ENCODE results near the gene TBX4.
"Not testable (repeated sequence)": the region's sequence is repeated elsewhere in the genome, so short reads cannot be mapped to it uniquely, and the experiment has no call there.

Gene TBX4

DNA sequence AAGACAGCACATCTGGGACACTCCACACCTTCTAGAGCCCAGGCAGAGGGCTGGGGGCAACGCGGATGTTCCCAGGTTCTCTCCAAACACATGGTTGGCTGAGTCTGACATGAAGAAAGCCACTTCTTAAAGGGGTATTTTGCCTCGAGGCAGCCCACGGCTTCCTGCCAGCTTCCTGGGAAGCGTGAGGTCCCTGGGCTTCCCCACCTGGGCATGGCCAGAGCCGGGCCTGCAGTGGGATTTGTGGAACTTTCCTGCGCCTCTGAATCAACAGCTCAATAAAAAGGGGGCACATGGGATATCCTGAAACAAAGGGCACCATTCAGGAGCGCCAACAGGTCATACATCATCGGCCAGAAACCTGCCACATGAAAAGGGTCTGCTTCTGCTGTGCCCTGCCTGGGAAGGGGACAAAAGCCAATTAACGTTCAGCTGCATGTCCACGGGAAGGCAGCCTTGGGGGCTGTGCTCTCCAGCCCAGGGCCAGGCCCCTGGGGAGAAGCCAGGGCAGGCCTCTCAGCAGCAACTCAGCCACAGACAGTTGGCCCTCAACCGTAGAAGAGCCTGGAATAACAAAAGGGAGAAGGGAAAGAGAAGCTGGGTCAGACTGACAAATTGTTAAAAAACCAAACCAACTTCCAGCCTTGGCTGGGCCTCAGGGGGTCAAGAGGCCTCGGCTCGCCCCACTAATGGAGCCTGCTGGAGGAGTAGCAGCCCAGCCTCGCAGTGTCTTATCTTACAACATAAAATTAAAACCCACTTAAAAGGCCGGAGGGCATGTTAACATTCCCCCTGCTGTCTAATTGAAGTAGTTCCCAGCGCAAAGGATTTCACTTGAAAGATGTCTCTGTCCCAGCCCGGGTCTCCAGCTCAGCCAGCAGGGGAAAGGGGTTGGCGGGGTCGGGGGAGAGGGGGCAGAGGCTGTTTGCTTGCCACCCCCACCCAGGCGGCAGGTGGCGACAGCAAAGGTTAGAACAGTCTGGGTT is 34.2 kb downstream of the TBX4 start:
- no peak for DNase-seq

DNA sequence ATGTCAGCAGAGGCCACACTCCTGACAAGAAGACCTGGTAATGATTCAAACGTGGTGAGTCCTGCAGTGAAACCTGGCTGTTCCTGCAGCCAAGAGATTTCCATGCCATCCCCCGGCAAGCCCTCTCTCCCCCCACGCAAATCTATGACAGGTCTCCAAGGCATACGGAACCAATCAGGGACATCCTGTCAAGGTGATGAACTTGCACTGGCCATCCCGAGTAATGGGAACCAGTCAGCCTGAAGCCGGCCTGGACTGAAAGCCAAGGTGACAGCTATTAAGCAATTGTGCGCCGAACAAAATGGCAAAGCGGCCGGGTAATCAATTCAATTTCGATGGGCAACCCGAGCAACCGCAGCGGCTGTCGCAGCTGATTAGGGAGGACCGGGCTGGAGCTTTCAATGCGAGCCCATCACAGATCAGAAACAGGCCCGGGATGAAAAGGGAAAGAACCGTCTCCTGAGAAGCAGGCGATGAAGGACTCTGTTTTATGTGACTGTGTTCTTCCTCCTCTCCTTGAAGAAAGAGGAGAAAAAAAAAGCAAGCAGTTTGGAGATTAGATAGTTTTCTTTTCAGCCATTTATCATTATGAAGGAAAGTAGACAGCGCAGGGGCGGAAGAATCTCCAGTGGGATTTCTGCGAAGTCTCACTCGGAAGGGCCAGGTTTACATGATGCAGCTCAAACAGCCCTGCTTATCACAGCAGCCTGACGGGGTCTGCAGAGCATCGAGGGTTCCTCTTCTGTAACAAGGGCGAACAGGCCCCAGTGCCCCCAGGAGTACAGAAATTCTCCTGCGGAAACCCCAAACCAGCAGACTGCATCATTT is 35.2 kb downstream of the TBX4 start:
- no peak for DNase-seq

DNA sequence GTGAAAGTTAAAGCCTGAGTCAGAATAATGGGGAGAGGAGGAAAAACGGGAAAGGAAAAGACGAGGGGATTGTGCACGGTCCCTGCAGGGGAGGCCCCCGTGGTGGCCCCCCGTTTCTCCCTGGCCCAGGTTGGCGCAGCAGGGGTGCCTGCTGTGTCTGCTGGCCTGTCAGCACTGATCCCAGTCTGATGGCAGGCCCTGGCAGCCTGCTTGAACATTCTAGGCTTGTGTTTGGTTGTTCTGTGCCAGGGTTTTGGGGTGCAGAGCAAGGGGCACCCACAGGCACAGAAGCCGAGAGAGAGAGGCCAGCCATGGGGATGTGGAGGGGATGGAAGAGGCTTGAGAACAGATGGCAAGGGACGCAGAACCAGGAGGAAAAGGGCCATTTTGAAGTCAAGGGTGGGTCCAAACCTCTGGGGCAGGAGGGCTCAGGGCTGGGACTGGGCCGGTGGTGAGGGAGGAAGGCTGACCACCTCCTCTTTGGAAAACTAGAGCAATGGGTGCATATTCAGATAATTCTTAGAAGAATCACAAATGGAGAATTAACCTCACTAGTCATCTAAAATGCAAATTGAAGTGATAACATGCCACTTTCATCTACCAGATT is 35.9 kb downstream of the TBX4 start:
- DNase-seq = no peak

DNA sequence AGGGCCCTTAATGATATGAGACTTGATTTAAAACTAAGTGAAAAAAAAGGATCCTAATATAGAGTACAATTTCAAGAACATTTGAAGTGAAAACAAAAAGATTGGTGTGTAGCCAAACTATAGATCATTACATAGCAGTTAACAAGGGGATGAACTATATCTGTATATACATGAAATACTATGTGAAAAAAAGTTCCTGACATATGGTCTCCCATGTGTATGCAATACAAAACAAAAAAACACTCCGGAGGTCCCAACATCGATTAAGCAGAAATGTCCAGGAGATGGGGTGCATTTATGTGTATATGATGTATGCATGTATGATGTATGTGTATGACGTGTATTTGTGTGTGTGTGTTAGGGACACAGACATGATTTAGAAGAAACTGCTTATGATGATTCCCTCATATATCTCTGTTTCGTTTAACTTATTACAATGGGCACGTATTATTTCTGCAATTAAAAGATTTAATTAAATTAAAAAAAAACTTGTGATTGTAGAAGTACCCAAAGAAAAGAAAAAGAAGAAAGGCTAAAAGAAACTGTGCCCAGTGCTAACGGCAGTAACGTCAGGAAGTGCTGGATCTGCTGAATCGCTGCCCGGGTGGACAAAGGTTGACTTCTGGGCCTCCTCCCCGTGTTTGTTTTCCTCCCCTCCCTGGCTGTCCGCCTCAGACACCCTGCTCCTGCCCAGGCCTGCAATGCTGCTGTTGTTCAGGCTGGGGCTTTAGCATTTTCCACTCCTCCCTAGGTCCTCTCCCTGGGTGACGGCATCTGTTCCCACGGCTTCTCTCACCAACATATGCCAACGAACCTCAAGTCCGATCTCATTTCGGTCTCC is 36.9 kb downstream of the TBX4 start:
- DNase-seq = no peak

DNA sequence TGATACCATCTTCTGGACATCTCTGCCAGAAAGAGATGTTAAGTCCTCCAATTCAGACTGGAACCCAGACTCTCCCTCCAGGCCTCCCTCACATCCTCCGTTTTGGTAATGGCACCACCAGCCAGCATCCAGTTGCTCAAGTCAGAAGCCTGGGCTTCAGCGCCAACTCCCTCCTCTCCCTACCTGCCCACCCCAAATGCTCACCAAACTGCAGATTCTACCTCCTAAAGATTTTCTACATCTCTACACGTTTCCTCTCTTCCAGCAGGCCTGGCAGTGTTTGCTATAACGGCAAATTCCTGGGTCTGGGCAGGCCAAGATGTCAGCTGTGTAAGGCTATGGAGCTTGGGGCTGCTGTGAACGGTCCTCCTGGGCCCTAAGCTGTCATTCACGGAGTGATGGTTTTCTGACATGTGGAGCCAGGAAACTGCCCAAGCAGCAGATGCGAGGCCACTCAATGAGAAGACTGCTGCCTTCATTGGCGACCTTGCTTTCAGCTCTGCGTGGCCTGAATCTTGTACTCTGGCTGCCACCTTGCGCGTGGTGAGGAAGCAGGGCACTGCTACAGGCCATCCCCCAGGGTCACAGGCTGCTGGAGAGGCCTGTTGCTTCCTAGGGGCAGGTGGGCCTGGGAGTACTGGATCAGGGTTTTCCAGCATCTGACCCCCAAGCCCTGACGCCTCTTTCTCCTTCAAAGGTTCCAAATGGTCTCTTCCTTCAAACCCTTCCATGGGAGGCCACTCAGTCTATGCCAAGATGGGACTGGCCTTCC is 37.7 kb downstream of the TBX4 start:
- no peak for DNase-seq

DNA sequence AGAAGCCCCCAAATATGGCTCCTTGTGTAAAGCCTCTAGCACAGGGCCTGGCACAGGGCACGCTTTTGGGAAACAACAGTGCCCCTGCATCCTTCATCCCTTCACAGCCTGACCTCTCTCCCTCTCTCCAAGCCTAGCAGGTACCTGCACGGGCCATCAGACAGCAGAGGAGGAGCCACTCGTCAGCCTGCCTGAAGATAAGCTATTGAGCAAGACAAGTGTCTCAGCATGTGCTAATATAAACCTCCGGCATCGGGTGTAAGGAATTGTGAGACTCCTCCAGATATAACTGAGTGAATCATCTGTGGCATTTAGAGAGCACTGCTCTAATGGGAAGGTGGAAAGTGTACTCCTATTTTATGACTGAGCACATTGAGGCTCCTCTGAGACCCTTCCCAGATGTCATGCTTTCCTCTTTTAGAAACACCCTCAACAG is 38.3 kb downstream of the TBX4 start:
- DNase-seq = no peak

DNA sequence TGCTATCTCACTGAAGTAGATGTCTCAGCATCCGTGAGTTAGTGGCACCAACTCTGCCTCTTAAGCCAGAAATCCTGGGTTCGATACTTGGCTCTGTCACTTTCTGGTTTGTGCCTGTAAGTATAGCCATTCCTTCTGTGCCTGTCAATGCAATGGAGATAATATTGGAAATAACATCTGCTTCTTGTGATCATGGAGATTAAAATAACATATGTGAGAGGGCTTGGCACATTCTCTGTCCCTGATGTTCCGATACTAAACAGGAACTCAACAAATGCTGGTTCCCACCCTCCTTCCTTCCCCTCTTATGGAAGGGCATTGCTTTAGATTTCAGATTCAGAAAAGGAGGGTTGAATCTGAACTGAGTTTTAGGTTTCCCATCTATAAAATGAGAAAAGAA is 39.8 kb downstream of the TBX4 start:
- no peak for DNase-seq

DNA sequence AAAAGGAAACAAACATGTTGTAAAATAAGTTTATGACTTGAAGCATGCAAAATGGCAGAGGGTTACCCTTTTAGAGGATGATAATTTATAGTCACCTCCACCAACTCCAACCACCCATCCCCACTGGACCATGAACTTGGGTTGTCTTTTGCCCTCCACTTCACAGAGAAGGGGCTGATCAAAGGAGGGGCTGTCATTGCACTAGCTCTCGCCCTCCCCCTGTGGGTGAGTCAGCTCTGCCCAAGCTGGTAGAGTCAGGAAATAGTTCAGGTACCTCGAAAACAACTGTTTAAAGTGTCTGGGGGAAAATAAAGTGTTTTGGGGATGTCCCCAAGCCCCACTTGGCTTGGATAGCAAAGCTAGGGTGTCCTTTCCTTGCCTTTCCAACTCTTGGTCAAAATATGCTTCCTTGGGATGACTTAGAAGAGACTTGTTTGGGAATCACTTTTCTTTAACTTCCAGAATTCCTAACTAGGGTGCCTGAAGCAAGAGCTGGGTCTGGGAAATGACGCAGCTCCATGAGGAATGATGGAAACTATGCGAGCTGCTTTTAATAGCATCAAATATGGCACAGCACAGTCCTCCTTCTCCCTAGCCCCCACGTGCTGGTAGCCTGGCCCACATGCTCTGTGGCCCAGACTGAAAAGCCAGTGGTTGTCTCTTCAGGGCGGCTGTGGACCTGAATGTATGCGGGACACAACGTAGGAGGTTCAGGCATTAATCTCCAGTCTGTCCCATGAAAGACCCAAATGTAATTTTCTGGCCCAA is 40.7 kb downstream of the TBX4 start:
- no peak for DNase-seq

DNA sequence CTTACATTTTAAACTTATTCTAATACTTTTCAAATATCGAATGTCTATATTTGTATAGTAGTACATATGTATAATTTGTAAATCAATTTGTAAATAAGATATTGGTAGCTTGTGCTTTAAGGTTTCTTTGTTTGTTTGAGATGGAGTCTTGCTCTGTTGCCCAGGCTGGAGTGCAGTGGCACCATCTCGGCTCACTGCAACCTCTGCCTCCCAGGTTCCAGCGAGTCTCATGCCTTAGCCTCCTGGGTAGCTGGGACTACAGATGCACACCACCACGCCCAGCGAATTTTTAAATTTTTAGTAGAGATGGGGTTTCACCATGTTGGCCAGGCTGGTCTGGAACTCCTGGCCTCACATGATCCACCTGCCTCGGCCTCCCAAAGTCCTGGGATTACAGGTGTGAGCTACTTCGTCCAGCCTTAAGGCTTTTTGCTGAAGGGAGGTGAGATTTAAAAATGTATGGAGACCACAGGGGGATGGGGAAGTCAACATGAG is 41.7 kb downstream of the TBX4 start:
- not testable (repeated sequence) for DNase-seq

DNA sequence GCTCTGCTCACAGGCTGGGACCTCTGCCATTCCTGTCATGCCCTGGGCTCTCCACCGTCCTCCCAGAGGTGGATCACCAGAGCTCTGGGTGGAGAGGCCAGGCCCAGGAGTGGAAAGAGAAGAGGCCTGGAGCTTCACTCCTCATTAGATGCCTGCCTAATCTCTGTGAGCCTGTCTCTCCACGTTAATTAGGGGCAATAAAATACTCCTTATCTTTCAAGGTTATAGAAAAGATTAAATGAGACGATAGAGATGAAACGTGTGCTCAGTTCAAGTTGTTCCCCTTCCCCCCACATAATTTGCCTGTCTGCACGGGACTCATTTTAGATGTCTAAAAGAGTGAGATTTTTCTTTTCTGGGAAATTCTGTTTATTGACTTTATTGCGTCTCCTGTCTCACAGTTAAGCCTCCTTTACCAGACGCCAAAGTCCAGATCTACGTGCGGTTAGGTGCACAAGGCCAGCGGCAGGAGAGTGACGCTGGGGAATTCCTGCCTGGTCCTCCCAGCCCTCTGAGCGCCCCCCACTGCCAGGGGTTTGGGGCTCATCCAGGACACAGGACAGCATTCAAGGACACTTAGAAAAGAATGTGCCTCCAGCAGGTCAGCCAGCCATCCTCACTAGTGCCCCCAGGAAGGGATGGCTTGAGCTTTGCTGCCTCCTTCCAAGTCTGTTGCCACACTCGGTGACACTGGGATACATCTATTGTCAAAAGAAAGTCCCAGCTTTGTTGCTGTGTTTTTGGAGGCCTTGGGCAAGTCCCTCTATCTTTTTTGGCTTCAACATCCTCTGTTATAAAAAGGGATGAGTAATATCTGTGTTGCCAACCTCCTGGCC is 42.3 kb downstream of the TBX4 start:
- DNase-seq = no peak

DNA sequence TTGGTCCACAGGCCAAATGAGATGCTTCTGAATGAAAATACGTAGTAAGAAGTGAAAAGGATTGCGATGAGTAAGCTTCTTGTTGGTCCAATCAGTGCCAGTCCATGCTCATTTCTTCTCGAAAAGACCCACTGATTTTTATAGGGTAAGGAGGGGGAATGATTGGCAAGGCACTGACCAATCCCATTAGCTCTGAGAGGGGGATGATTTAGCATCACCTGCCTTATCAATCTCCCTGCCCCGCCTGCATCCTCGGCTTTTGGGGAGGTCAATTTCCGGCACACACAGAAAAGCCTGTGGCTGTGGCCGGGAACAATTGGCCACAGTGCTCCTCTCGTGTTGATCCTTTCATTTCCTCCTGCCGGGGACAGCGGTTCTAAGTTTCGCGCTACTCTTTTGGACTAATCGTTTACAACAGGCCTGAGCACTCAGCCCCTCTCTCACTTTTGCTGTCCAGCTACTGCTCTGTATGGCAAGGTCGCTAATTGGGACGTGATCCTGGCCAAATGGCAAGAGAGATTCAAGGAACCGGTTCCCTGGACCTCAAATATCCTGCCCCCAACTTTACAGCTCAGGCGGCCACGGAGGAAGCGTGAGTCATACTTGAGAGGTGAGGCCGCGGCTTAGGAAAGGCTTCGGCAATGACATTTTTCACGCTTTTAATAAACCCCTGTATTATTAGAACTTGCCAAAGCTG is 43.1 kb downstream of the TBX4 start:
- no peak for DNase-seq

DNA sequence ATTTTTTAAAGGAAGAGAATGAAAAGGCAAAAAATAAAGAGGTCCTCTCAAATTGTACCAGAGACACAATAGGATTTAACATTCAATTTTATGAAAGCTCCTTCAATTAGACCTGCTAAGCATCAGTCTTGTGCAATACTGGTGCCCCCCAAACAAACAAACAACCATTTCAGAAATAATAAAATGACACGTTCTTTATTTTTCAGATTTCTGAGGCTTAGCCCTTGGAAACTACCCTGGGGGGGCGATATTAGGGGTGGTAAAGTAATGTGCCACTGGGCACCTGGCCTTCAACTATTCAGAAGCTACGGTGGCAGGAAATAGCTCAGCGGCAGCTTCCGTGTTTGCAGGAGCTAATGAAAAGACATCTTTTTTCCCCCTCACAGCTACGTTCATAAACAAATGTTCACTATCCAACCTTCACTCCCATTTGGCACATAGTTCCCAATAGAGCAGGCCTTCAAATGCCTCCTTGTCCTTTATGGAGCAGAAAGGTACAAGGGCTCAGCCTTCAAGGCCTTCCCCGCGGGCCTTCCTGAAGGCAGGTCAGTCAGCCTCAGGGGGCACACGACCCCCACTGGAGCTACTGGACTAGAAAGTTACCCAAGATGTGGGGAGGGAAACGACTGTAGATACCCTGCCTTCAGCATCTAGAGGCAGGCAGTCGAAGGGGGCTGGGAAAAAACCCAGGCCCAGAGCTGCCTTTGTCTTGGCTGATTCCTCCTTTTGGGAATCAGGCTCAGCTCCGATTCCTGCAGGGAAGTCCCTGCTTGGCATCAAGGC is 44.1 kb downstream of the TBX4 start:
- DNase-seq = no peak

DNA sequence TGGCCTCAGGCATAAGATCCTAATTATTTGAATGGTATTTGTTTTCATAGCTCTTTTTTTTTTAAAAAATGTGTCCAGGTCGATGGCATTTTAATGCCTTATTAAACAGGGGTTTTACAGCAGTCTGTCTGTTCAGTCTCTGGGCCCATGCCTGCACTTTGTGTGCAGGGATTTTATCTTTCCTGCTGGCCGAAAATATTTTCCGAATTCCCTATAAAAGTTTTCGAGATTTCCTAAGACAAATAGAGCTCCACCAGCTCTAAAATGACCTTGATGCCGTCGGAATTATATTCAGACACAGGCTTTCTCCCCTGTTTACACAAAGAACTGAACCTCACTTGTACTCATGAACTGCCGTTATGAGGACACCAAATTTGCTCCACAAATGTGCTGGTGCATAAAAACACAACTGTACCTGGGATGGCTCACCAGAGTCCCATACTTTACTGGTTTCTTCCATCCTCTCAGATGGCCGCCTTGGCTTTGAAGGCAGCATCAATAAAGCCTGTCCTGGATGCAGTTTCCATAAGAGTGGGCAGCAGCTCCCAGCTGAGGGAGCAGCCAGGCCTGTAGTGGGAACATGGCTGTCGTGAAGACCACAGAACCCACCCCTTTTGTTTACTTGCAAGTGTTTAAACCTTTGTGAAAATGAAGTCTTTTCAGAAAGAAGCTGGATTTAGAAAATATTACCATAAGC is 44.9 kb downstream of the TBX4 start:
- DNase-seq = no peak

DNA sequence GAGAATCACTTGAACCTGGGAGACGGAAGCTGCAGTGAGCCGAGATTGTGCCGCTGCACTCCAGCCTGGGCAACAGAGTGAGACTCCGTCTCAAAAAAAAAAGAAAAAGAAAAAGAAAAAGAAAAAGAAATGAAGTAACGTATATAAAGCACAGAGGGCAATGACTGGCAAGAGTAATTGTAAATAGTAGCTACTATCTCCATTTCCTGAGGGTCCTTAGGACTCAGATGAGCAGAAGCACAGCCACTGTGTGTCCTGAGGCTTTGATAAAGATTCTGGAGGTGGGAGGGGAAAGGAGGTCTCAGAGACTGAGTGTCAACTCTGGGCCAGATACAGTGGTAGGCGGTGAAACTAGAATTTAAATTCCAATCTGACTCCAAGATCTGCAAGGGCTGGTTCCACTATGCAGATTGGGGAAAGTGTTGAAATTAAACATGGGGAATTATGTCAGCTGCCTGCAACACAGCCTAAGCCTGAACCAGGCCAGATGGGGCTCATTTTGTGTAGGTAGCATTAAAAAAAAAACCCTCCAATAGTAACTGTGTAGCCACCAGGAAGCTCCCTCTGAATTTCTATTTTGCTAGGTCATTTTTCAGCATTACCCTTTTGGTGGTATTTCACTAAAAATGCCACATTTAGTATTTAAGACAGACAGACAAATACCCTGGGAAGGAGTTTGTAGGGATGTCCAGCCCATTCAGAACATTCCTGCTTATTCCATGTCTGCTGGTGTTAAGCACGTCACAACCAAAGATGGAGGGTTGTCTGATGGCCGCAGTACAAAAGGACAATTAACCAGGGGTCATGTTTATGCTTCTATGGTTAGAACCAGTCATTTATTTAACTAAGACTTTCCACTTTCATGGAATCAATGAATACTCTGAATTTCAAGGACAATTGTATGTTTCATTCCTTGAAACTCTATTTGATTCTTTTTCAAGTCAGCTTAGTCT is 46.1 kb downstream of the TBX4 start:
- no peak for DNase-seq

DNA sequence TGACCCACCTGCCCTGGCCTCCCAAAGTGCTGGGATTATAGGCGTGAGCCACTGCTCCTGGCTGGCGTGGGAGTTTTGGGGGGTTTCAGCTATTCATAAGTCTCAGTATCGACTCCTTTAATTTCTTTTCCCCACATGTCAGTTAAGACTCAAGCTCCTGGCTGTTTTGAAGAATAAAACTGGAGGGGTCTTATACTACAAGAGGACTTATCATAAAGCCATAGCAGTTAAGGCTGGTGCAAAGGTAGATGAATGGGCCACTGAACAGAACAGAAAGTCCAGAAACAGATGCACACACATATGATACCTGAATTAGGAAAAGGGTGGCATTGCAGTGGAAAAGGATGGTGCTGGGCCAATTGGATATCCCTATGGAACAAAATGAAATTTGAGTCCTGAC is 47.4 kb downstream of the TBX4 start:
- DNase-seq = no peak

DNA sequence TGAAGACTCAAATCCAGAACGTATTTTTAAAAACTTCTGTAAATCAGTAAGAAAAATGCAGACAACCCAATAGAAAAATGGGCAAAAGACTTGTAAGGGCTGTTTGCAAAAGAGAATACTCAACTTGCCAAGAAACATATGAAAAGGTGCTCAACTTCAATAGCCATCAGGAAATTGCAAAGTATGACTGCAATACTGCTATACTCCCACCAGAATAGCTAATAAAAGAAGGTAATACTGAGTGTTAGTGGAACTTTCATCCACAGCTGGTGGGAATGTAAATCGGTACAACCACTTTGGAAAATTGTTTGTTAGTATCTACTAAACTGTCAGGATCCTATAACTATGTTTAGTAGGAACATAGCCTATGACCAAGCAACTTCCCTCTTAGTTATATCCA is 48.1 kb downstream of the TBX4 start:
- DNase-seq = no peak
